Stromal cell of bone marrow (primary cell): Measurements from ENCODE around the gene PTH1R.

Experiments
- DNase-seq: peaks from one replicate; pipeline ENCODE4 v3.0.0-alpha.2; 2012; ENCODE audit warnings: low read depth

Gene PTH1R

DNA sequence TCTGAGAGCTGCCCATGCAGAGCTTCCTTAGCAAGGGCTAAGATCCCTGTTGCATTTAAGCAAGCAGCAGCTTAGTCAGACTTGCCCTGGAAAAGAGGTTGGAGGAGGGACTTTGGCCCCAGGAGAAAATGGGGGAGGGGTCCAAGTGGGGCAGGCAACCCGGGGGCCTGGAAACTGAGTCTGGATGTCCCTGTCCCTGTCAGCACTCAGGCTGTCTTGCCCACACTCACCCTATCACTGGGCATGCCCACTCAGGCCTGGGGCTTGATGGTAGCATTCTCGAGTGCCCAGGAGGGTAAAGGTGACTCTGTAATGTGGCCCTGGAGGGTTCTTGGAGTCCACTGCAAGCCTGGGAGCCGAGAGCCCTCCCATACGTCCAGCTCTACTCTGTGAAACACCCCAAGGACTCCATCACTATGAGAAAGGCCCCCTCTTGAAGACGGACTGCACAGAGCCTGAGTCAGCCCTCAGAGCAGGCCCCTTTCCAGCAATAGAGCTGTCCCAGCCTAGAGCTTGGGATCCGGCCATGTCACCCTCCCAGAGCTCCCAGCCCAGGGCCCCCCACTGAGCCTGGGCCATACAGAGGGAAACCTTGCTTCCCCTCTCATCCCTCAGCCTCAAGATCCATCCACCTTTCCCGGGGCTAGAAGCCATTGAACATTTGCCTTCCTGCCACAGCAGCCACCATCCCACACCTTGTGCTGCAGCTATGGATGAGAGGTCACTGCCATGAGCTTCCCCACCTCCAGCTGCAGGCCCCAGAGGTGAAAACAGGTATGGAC lies 27.6 kb upstream of the PTH1R start:
- DNase-seq = no peak

DNA sequence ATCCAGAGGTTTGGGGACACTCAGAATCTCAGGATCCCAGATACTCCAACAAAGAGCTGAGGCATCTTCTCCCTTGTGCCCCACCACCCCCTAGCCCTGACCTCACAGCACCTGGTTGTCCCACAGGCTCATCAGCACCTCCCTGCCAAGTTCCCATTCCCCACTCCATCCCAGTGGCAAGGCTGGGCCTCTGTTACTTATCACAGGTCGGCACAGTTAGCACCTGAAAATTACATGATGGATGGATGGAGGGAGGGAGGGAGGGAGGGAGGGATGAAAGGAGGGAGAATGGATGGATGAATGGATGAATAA lies 27.1 kb upstream of the PTH1R start:
- DNase-seq = no peak

DNA sequence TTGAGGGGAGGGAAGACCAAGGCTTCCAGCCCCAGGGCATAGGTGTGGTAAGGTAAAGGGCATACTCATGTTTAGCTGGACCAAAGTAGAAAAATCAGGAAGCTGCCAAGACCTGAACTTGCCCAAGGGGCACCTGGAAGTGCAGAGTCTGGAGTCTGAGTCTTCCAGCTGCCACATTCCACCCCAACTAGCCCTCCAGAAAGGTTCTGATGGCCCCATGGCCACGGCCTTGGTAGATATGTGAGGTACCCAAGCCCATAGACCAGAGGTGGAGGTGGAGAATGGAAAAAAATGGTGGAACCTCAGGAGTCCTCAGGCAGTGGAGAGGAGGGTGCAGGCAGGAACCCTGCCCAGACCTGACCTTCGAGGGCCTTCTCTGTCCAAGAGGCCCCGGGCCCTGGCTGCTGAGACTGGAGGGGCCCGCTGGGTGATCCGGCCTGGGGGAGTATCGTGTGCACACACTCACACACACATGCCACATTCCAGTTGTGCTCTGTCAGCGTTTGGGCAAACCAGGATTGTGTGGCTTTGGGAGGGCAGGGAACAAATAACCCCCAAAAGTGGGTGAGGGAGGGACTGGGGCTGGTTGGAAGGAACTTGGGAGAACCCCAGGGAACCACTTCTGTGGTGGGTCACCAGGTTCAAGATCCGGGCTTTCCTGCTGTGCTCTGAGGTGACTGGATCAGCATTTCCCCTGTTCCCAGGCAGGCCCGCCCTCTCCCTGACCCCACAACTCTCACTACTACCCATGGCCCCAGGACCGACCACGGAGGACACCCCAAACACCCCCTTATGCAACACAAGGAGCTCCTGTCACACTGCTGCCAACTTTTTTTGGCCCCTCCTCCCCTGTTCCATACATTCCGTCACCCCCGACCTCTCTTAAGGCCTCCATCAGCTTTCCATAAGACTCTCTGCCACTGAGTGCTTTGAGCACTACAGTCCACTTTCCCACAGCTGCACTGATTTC lies 25.9 kb upstream of the PTH1R start:
- DNase-seq = no peak

DNA sequence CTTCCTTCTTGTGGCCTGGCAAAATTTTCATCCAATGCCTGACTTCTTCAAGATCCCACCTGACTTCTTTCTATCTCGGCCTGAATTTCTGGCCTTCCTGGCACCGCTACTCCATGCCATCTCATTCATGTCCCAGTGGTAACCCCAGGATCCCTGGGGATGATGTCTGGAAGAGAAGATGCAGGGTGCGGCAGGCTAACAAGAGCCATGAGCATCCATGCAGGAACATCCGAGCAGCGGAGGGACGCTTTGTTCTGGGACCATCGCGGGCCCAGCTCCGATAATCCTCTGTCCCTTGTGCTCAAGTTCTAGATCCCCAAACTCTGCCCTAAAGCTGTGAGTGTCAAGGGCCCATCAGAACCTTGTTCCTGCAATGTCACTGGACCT lies 25.2 kb upstream of the PTH1R start:
- no peak for DNase-seq

DNA sequence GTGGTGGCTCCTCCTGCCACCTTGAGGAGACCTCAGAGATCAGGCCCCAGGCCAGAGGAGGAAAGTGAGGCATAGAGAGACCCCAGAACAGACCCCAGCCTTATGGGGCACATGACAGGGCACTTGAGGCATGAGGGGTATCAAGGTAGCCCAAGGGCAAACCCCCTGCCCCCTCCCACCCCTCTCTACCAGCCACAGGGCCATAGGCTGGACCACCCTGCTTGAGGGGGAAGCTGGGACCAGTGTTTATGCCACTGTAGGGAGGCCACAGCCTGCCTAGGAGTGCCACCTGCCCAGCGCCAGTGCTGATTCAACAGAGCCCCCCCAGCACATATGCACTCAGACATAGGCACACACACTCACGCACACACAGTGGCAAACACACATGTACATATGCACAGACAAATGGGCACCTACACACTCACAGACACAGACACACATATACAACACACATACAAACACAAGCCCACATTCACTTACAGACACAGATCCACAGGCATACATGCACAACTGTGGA lies 24.6 kb upstream of the PTH1R start:
- no peak for DNase-seq

DNA sequence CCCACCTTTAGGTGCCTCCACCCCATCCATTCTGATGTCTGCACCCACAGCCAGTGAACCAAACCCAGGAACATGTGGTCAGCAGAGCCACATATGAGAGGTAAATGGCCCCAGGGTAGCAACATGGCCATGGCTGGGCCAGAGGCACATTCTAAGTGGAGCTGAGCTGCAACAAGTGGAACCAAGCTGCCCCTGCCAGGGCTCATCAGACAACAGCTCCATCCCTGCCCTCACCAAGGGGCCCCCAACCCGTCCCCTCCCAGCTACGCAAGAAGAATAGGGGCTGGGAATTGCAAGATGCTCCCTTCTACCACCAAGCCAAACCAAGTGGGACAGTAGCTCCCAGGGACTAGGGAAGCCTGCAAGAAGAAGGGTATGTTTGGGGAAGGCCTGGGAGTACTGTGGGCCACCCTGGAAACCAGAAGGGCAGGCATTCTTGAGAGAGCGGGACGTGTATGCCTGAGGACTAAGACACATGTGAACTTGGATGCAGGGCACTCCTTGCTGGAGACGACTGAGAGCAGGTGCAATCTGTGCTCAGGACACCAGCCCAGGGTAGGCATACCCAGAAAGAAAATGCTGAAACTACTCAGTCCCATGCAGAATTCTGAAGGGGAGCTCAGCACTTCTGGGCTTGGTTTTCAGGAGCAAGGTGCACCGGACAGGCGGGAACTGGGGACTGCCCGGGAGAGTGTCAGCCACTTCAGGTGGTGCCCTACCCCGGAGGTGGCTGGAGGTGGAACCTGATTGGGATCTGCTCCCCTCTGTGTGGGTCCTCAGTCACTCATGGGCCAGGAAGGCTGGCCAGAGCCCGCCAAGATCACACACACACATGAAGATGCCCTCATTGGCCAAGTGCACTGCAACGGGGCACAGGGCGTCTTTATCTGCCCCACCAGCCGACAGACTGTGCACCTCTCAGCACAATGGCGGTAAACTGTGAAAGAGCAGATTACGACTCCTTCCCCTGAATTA lies 23.8 kb upstream of the PTH1R start:
- no peak for DNase-seq

DNA sequence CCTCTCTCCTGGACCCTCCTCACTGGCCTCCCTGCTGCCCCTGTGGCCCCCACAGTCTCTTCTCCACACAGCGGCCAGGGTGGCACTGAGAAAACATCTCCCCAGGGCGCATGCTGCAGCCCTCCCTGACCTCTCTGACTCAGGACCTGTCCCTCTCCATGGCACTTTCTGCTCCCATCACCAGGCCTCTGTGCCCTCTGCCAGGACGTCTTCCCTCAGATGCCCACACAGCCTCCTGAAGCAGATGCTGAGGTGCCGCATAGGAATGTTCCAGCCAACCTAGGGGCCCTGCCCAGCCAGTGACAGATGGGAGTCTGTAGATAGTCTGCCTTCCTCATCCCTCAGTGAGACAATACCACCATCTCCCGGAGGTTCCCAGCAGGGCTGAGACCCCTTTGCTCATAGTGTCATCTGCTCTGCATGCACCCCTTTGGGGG lies 22.9 kb upstream of the PTH1R start:
- DNase-seq = no peak

DNA sequence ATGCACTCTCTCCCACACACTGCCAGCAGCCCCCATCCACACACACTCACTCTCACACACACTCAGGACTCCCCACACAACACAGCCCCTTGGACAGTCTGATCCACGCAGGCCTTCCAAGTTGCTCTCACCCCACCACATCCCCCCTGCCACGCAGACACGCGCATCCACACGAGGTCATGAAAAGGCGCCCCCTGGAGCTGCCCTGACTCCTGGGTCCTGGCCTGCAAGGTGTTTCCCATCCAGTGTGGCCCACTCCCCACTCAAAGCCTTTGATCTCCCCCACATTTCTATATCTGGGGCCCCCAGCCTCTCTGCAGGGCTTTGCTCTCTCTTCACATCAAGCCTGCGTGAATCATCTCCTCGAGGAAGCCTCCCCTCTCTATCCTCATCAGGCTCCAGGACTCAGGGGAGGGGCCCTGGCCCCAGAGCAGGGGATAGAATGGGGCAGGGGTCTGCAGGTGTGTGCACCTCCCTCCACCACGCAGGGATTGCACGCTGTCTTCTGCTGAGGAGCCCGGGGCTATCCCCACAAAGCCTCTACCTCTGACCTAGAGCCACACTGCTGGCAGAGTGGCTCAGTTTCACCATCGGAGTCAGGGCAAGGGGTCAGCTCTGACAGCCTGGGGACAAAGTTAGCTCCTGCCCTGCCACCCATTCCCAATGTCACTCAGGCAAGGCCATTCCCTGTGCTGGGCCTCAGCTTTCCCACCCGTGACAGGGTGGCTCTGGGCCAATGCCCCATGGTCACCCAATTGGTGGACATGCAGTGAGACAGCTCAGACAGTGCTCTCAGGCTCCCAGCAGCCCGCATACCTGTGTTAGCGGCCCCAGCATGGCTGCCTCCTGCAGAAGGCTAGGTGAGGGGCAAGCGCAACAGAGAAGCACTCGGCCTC lies 20.7 kb upstream of the PTH1R start:
- DNase-seq = no peak

DNA sequence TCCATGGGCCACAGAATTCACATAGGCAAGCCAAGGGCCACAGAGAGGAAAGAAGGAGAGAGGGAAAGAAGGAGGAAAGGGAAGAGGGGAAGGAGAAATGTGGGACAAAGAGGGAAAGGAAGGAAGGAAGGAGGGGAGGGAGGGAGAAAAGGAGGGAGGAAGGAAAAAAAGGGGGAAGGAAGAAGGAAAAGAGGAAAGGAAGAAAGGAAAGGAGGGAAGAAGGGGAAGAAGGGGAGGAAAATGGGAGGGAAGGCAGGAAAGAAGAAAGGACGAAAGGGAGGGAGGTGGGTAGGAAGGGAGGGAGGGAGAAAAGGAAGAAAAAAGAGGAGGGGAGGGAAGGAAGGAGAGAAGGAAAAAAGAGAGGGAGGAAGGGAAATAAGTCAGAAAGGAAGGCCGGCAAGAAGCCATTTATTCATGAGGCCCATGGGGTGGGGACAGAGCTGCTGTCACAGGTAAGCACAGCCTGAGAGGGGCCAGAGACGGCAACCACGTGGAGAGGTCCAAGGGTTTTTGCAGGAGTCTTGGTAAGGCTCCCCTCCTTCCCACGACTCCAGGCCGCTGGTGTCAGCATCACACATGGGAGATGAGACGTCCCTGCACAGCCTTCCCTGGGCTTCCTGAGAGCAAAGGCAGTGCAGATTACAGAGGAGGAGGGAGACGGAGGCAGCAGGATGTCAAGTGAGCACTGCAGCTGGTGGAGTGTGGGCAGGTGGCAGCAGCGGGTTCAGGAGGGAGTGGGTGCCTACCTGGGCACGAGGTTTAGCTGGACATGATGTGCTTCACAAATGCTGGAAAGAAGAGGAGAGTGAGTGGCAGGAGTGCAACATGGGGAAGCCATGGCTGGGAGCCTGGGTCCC lies 19.8 kb upstream of the PTH1R start:
- DNase-seq = no peak

DNA sequence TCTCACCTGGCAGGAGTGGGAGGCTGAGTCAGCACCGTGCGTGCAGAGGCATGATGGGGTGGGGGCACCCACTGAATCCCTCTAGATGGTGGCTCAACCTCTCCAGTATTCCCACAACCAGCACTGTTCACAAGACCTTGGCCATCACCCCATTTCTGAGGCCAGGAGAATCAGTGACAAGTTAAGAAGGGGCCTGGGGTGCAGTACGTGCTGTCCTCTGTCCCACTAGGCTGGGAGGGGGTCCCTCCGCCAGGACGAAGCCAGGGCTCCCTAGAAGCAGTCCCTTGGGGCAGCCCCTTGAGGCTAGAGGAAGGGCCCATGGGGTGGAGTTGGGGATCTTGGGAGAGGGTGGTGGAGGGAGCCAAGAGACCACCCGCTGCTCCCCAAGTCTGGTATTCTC lies 19.1 kb upstream of the PTH1R start:
- no peak for DNase-seq

DNA sequence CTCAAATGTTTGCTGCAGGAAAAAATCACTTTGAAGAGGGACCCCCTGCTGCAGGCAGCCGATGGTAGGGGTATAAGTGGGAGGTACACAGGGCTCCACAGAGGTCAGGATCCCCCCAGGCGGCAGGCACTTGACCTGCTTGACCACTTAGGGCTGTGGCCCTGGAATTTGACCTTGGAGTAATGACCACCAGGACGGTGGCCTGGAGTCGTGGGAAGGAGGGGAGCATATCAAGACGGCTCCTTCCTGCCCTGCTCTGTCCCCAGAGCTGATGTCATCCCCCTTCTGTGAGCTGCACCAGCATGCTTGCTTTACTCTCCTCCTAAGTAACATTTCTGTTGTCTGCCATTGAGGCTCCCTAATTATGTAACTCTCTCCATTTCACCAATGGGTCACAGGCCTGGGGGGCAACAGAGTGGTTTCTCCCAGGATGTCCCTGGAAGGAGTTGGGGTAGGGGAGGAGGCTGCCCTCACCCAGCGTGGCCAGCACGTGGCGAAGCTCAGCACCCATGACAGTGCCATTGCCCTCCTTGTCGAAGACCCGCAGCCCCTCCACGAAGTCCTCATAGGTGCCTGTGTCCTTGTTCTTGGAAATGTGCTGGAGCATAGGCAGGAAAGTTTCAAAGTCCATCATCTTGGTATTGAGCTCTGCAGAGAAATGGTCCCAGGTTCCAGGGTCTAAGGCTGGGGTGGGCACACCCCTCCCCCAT lies 18.4 kb upstream of the PTH1R start:
- DNase-seq = no peak

DNA sequence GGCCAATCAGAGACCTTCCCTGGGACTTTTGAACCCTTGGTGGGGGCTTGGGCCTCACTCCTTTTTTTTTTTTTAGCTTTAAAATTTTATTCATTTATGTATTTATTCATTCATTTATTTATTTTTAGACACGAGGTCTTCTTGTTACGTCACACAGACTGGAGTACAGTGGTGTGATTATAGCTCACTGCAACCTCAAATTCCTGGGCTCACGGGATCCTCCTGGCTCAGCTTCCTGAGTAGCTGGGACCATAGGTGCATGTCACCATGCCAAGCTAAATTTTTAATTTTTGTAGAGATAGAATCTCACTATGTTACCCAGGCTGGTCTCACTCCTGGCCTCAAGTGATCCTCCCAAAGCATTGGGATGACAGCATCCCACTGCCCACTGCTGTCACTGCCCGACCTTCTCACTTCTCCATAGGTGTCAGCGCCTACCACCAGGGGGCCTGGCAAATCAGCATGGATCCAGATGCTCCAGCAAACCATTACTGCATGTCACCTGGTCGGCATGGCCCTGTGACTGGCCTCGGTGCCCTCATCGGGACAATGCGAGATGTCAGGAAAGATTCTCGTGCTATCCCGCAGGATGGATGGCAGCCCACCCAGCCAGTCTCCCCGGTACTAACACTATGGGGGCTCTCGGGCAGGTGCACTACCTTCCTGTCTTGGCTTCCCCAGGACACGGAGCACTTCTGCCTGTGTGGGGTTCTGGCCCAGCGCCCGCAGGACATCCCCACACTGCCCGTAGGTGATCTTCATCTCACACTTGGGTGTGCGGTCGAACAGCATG lies 17.3 kb upstream of the PTH1R start:
- DNase-seq = no peak

DNA sequence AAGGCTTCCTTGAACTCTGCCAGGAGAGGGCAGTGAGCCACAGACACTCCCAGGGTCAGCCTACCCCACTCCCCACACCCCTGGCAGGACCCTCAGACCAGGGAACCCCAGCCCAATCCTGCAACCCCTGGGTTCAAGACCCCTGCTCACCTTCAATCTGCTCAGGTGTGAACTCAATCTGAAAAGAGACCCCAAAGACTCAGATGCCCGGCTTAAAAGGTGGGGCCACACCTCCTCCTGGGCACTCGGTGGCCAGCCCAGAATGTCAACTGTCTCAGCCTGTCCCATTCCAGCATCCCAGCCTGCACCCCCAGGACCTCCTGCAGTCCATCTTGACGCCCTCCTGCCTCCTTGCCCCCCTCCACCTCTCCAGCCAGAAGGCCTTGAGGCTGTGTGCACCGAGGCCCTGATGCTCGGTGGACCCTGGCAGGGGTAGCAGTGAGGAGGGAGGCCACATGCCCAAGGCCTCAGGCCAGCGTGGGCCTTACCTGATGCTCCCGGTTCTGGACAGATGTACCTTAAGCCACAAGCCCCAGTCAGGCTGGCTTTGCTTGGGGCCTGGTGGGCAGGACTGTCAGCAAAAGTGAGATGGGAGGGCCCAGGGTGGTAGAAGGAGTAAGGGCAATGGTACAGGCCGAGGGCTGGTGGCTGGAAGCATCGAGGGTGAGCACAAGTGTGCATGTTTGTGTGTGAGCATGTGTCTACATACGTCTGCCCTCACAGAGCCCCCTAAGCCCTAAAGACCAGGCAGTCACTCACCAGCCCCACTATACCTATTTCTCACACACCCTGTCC lies 16.5 kb upstream of the PTH1R start:
- no peak for DNase-seq

DNA sequence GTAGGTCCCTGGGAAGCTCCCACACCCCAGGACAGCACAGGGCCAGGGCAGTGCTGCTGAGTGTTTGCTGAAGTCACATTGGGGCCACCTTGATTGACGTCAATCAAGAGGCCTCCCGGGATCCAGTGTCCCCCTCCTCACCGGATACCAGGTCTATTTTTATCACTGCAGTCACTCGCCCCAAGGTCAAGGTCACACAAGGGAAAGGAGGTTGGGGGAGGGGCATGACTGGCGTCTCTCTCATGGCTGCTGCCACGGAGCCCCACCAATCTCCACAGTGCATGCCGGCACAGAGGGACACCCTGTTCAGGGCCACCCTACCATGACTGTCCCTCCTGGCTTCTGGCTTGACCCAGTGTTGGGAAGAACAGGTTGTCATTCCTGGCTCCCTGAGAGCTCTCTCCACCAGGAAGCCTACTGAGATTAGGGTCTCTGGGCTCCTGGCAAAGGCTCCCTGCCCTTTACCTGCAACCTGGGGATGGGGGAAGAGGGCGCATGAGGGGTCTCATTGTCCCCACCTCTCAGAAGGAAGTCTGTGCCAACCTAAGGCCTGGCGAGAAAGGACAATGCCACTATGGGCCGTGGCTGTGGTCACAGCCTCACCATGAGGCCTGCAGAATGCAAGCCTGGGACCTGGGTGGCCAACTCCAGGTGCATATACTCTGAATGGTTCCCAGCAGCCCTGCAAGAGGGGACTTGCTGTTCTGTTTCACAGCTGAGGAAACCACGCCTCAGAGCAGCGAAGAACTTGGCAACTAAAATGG lies 15.7 kb upstream of the PTH1R start:
- DNase-seq = no peak

DNA sequence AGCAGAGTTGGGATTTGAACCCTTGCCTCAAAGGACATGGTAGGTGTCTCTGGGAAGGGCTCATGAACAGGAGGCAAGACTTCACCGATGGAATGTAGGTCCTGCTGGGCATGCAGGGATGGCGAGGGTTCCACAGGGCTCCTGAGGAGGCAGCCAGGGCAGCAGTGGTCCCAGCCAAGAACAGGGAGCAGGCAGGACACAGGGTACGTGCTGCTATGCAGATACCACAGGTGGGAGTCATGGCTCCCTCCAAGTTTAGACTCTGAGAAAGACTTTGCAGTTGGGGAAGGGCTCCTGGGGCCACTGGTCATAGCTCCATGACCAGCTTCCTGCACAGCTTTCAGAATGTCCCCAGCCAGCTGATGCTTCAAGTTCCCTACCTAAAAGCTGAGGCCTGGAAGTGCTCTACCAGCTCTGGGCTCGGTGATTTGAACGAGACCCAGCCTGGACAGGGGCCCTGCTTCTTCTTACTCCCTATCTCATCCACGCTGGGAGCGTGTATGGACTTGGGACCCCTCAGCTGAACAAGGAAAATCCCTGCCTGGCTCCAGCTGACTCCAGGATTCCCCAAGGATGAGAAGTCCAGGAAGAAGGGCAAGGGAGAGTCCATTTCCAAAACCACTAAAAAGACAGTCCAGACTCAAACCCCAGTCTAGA lies 15.0 kb upstream of the PTH1R start:
- DNase-seq = no peak

DNA sequence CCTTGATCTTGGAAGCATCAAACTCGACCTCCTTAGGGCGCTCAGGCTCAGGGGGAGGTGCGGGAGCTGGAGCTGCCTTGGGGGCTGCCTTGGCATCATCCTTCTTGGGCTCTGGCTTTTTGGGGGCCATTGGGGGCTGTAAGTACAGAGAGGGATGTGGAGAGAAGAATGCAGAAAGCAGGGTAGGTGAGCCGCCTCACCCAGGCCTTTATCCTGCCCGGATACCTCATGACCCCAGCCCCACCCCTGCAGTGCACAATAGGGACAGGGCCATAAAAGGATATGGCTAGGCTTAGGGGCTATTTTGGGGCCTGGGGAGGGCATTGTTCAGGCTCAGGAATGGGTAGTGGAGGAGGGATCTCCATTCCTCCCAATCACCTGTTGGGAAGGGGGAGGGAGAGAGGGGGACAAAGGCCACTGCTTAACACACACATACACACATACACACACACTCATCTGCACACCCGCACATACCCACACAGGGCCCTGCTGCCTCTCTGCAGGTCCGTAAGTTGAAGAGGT lies 14.2 kb upstream of the PTH1R start, which contains the start of gene MYL3:
Gene MYL3, minus strand, starts transcription at position 184 of the 522 bp plus-strand sequence. Its CDS starts 54 bp downstream, at position 130.
- no peak for DNase-seq
